Body of pancreas (tissue), 4 donors: ENCODE measurements around the gene FLCN. TPM values are rescaled to one million over a fixed set of nuclear protein-coding genes. Genes with fewer than 3 reads are reported as not detected.

Experiments used
- ATAC-seq: fragments of 150-250 bp; one replicate; pipeline ENCODE4 v1.9.1; 2016
- DNase-seq, 4 donors: peaks; one replicate each; pipeline ENCODE4 v3.0.0-alpha.2; 2019
- H3K27ac ChIP-seq, 4 donors: fragments of 200-600 bp; sonication (generic); 1 replicate in 3 of 4; 2 replicates in 1 of 4; pipeline versions ENCODE4 v1.5.1 to v1.6.1; 2016 to 2019; ENCODE audit warnings: mild to moderate bottlenecking in 1 of 4, mixed read lengths in 1 of 4, moderate library complexity in 1 of 4
- H3K27me3 ChIP-seq, 2 donors: fragments of 200-600 bp; sonication (generic); one replicate each; pipeline ENCODE4 v1.6.0; 2016; ENCODE audit warnings: mild to moderate bottlenecking in 1 of 2
- H3K36me3 ChIP-seq, 2 donors: fragments of 200-600 bp; sonication (generic); replicated peaks in 1 of 2; 2 replicates each; pipeline ENCODE4 v1.5.1; 2016; ENCODE audit warnings: low read depth in 2 of 2; ENCODE audit not compliant: insufficient read depth in 1 of 2
- H3K4me1 ChIP-seq: fragments of 200-600 bp; sonication (generic); one replicate; pipeline ENCODE4 v1.6.0; 2016
- H3K4me3 ChIP-seq, 2 donors: fragments of 200-600 bp; sonication (generic); 1 replicate in 1 of 2; 2 replicates in 1 of 2; pipeline ENCODE4 v1.5.1; 2016 to 2019
- H3K9me3 ChIP-seq, 3 donors: fragments of 200-600 bp; sonication (generic); 1 replicate in 2 of 3; 2 replicates in 1 of 3; pipeline ENCODE4 v1.5.1; 2016
- CTCF ChIP-seq, 7 experiments: fragments of 450-650 bp in 4 of 7; fragments of 200-600 bp in 3 of 7; sonication (generic) in 3 of 7; IDR thresholded peaks; one replicate each; pipeline ENCODE4 v1.5.1; 2016 to 2019; ENCODE audit warnings: antibody characterized with exemption in 7 of 7
- POLR2A ChIP-seq, 3 donors: fragments of 450-650 bp; IDR thresholded peaks; one replicate each; pipeline ENCODE4 v1.6.1; 2016; ENCODE audit warnings: antibody characterized with exemption in 3 of 3, mild to moderate bottlenecking in 2 of 3
- WGBS, 2 donors: methylation state at CpG; one replicate each; pipeline ENCODE4 v1.1.5; 2017; 5-methylcytosine and 5-hydroxymethylcytosine counted together
- intact Hi-C: fragments of 100-400 bp; cut with DNase I; formaldehyde crosslinking; loops from one replicate; pipeline ENCODE4 v1.15.1; 2023
- total RNA-seq, 2 donors: library from RNA; depleted of rRNA; stranded (reverse); fragments of >200 nt; gene quantifications; one replicate each; pipeline ENCODE4 v1.1.0, GENCODE V29; 2016

The FLCN gene
- total RNA-seq, 2 donors from 2014 or later, result 35.8 to 64.3 TPM

GRCh38 chr17:17275971-17276370 is 39.0 kb upstream of the FLCN start:
- no peak for ATAC-seq
- intact Hi-C loops, result no loop called here
- no peaks in the 10 kb centered on the region for H3K27me3 ChIP-seq
- no peaks in the 10 kb centered on the region for H3K9me3 ChIP-seq
- DNase-seq, result peak in 1 of 4 donors; percentile 18
- H3K4me1 ChIP-seq, result peaks cover 33% of the 10 kb centered on the region
- TF ChIP-seq CTCF (IDR thresholded peaks at IDR 0.05) (no peak), POLR2A (IDR thresholded peaks at IDR 0.05) (no peak)
- H3K4me3 ChIP-seq, result no peak overlapping the region
- 62 to 79% methylated on average over 6 of the region's 6 CpGs for WGBS, 2 donors
- peaks cover 6 to 8% of the 10 kb centered on the region in 2 donors for H3K36me3 ChIP-seq
- H3K27ac ChIP-seq, result no peak overlapping the region

- TF ChIP-seq CTCF (IDR thresholded peaks at IDR 0.05) (peak in 2 of 7 experiments; percentile 10 to 14), POLR2A (IDR thresholded peaks at IDR 0.05) (no peak)
- intact Hi-C loops, result no loop called here
- Histone ChIP-seq H3K27ac (no peak overlapping the region), H3K27me3 (no peaks in the 10 kb centered on the region), H3K4me3 (no peak overlapping the region), H3K4me1 (no peaks in the 10 kb centered on the region), H3K9me3 (no peaks in the 10 kb centered on the region), H3K36me3 (peaks cover 23 to 33% of the 10 kb centered on the region in 2 donors)
- DNase-seq (peak in 1 of 4 donors; percentile 25), ATAC-seq (no peak)
- WGBS, 2 donors, result 89 to 92% methylated on average over 9 of the region's 9 CpGs
Measured at GRCh38 chr17:17269926-17270773, 33.2 kb upstream of the FLCN start.

GRCh38 chr17:17264430-17264829 is 27.5 kb upstream of the FLCN start:
- no peak overlapping the region for H3K4me3 ChIP-seq
- no peak for DNase-seq
- ATAC-seq, result no peak
- H3K27me3 ChIP-seq, result no peaks in the 10 kb centered on the region
- no peaks in the 10 kb centered on the region for H3K9me3 ChIP-seq
- 79 to 85% methylated on average over 2 of the region's 2 CpGs for WGBS, 2 donors
- TF ChIP-seq CTCF (IDR thresholded peaks at IDR 0.05) (no peak), POLR2A (IDR thresholded peaks at IDR 0.05) (no peak)
- intact Hi-C loops, result no loop called here
- H3K27ac ChIP-seq, result no peak overlapping the region
- H3K4me1 ChIP-seq, result no peaks in the 10 kb centered on the region
- H3K36me3 ChIP-seq, result peaks cover 4 to 40% of the 10 kb centered on the region in 2 donors

- no peaks in the 10 kb centered on the region for H3K4me1 ChIP-seq
- no peak overlapping the region for H3K27ac ChIP-seq
- 92 to 95% methylated on average over 4 of the region's 4 CpGs for WGBS, 2 donors
- H3K4me3 ChIP-seq, result no peak overlapping the region
- H3K27me3 ChIP-seq, result no peaks in the 10 kb centered on the region
- ATAC-seq (no peak), DNase-seq (no peak)
- intact Hi-C loops, result no loop called here
- H3K9me3 ChIP-seq, result no peaks in the 10 kb centered on the region
- peaks cover 0 to 31% of the 10 kb centered on the region in 2 donors for H3K36me3 ChIP-seq
- no peak for TF ChIP-seq CTCF (IDR thresholded peaks at IDR 0.05)
- TF ChIP-seq POLR2A (IDR thresholded peaks at IDR 0.05), result no peak
Measured at GRCh38 chr17:17258998-17259397, 22.0 kb upstream of the FLCN start.

- Histone ChIP-seq H3K4me3 (no peak overlapping the region), H3K27ac (no peak overlapping the region)
Measured at GRCh38 chr17:17258011-17258410, 21.0 kb upstream of the FLCN start.

More at GRCh38 chr17:17258011-17258410, 21.0 kb upstream of the FLCN start:
- no peaks in the 10 kb centered on the region for H3K9me3 ChIP-seq
- no peaks in the 10 kb centered on the region for H3K4me1 ChIP-seq
- H3K27me3 ChIP-seq, result no peaks in the 10 kb centered on the region
- DNase-seq (no peak), ATAC-seq (no peak)
- TF ChIP-seq POLR2A (IDR thresholded peaks at IDR 0.05) (no peak), CTCF (IDR thresholded peaks at IDR 0.05) (no peak)
- intact Hi-C loops, result no loop called here
- WGBS, 2 donors, result 94 to 100% methylated on average over 6 to 7 of the region's 7 CpGs
- peaks cover 4 to 33% of the 10 kb centered on the region in 2 donors for H3K36me3 ChIP-seq
